SU-DHL-6 (cell line): ENCODE measurements around the gene CPT1B.

Source experiments
- EZH2phosphoT487 ChIP-seq: fragments of 200-600 bp; sonication (generic), shearing (Covaris generic); conservative IDR thresholded peaks from 2 replicates; pipeline ENCODE4 v1.6.1; 2018; ENCODE audit warnings: mild to moderate bottlenecking, antibody characterized with exemption, low read length, moderate library complexity, mixed read lengths
- TF ChIP-seq, protein P1 (sequence below): fragments of 200-600 bp; sonication (generic); IDR thresholded peaks from one replicate; pipeline ENCODE4 v1.5.1; 2017; ENCODE audit warnings: antibody characterized with exemption, mild to moderate bottlenecking, low read length, moderate library complexity; ENCODE audit not compliant: insufficient read depth, poor library complexity, severe bottlenecking

DNA sequence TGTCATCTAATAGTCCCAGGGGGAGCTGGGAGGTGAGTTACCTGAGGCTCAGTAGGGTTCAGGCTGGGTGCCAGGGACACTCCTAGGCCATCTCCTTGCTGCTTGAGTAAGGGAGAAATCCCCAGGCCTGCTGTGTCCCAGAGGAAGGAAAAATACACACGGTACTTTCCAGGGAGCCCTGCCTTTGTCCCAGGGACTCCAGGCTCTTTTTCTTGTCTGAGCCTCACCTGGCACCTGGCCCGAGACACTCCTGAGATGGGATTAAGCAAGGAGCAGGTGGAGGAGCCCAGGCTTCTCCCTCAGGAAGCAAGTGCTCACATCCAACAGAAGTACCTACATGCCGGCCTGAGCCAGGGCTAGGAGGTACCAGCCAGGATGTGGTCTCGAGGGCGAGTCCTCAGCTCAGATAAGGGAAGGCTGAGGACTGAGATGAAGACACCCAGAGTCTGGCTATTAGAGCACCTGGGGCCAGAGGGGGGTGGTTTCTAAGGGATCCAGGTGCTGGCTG, 33.4 kb downstream of the CPT1B start:
- TF ChIP-seq, protein P1, sequence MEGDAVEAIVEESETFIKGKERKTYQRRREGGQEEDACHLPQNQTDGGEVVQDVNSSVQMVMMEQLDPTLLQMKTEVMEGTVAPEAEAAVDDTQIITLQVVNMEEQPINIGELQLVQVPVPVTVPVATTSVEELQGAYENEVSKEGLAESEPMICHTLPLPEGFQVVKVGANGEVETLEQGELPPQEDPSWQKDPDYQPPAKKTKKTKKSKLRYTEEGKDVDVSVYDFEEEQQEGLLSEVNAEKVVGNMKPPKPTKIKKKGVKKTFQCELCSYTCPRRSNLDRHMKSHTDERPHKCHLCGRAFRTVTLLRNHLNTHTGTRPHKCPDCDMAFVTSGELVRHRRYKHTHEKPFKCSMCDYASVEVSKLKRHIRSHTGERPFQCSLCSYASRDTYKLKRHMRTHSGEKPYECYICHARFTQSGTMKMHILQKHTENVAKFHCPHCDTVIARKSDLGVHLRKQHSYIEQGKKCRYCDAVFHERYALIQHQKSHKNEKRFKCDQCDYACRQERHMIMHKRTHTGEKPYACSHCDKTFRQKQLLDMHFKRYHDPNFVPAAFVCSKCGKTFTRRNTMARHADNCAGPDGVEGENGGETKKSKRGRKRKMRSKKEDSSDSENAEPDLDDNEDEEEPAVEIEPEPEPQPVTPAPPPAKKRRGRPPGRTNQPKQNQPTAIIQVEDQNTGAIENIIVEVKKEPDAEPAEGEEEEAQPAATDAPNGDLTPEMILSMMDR, result no peak
- no peak for TF ChIP-seq EZH2phosphoT487
